ENCODE measurements around the gene VPS50. TPM values are rescaled to one million over a fixed set of nuclear protein-coding genes. Genes with fewer than 3 reads are reported as not detected.

VPS50 gene
- total RNA-seq, 1 experiment from 2014 or later: 9.2 TPM

DNA sequence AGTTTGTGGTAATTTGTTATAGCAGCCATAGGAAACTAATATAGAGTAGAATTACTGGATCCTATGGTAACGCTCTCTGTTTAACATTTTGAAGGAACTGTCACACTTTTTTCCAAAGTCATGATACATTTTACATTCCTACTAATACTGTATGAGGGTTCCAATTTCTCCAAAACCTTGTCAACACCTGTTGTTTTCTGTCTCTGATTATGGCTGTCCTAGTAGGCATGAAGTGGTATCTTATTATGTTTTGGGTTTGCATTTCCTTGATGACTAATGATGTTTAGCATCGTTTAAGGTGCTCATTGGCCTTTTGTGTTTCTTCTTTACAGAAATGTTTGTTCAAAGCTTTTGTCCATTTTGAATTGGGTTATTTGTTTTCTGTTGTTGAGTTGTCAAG, 69.6 kb downstream of the VPS50 start:
- no peak for TF ChIP-seq IRF1 (CRISPR knock-in tag; IDR thresholded peaks at IDR 0.05)
- TF ChIP-seq, protein P1, sequence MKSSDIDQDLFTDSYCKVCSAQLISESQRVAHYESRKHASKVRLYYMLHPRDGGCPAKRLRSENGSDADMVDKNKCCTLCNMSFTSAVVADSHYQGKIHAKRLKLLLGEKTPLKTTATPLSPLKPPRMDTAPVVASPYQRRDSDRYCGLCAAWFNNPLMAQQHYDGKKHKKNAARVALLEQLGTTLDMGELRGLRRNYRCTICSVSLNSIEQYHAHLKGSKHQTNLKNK (CRISPR knock-in tag; IDR thresholded peaks at IDR 0.05): no peak
- TF ChIP-seq ZNF416 (CRISPR knock-in tag; IDR thresholded peaks at IDR 0.05): no peak
- TF ChIP-seq, protein P2, sequence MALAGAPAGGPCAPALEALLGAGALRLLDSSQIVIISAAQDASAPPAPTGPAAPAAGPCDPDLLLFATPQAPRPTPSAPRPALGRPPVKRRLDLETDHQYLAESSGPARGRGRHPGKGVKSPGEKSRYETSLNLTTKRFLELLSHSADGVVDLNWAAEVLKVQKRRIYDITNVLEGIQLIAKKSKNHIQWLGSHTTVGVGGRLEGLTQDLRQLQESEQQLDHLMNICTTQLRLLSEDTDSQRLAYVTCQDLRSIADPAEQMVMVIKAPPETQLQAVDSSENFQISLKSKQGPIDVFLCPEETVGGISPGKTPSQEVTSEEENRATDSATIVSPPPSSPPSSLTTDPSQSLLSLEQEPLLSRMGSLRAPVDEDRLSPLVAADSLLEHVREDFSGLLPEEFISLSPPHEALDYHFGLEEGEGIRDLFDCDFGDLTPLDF (CRISPR knock-in tag; IDR thresholded peaks at IDR 0.05): no peak
- CTCF ChIA-PET: interaction anchor here (1.0 kb wide), 1 partner anchor 73 kb away, joined by 3 read pairs; no protein-coding TSS in a partner anchor
- Mint-ChIP-seq H3K4me1 (peaks cover 9% of the 10 kb centered on the region), H3K27ac (no peak overlapping the region), H3K9me3 (no peaks in the 10 kb centered on the region), H3K36me3 (no peaks in the 10 kb centered on the region), H3K4me3 (no peak overlapping the region), H3K27me3 (ENCODE audit: low read depth) (no peaks in the 10 kb centered on the region)
- POLR2A ChIA-PET: no interaction called here
- no peak for ATAC-seq
- DNase-seq (ENCODE audit: low spot score): no peak

GRCh38 chr7:93307131-93307660, 75.0 kb downstream of the VPS50 start:
- DNase-seq (ENCODE audit: low spot score): no peak
- CTCF ChIA-PET: no interaction called here
- no peaks in the 10 kb centered on the region for H3K4me1 Mint-ChIP-seq

More at GRCh38 chr7:93307131-93307660, 75.0 kb downstream of the VPS50 start:
- no peak overlapping the region for H3K4me3 Mint-ChIP-seq
- no peak for ATAC-seq
- POLR2A ChIA-PET: no interaction called here
- H3K36me3 Mint-ChIP-seq: no peaks in the 10 kb centered on the region
- no peaks in the 10 kb centered on the region for H3K27me3 Mint-ChIP-seq (ENCODE audit: low read depth)
- peak overlapping the region; percentile 70; the same call in 1 of the 2 replicates for H3K27ac Mint-ChIP-seq
- no peaks in the 10 kb centered on the region for H3K9me3 Mint-ChIP-seq
- TF ChIP-seq NR1H2 (CRISPR knock-in tag; IDR thresholded peaks at IDR 0.05) (no peak), ATF6 (CRISPR knock-in tag; IDR thresholded peaks at IDR 0.05) (no peak), TEAD4 (CRISPR knock-in tag; IDR thresholded peaks at IDR 0.05) (no peak), ESRRA (CRISPR knock-in tag; IDR thresholded peaks at IDR 0.05; ENCODE audit: borderline replicate concordance) (no peak), RORB (CRISPR knock-in tag; IDR thresholded peaks at IDR 0.05) (no peak), ZNF423 (CRISPR knock-in tag; IDR thresholded peaks at IDR 0.05) (no peak), USF2 (CRISPR knock-in tag; IDR thresholded peaks at IDR 0.05) (no peak), ZNF138 (CRISPR knock-in tag; conservative IDR thresholded peaks at IDR 0.05) (no peak), ATF3 (CRISPR knock-in tag; conservative IDR thresholded peaks at IDR 0.05) (no peak), PRRX2 (CRISPR knock-in tag; IDR thresholded peaks at IDR 0.05) (no peak), ZNF425 (CRISPR knock-in tag; conservative IDR thresholded peaks at IDR 0.05) (no peak)
